ENCODE data around the gene GPR158. TPM values are rescaled to one million over a fixed set of nuclear protein-coding genes. Genes with fewer than 3 reads are reported as not detected.

Gene GPR158
- total RNA-seq, 1 experiment from 2014 or later: 0.07 TPM

- Histone ChIP-seq H3K27me3 (replicated peaks; ENCODE audit: control insufficient read depth, insufficient read depth, low read length) (no peaks in the 10 kb centered on the region), H3K9me3 (no peaks in the 10 kb centered on the region), H3K36me3 (ENCODE audit: control insufficient read depth, insufficient read depth, low read length) (no peaks in the 10 kb centered on the region), H3K4me3 (ENCODE audit: low read depth, low read length) (no peak overlapping the region), H3K4me1 (no peaks in the 10 kb centered on the region)
- BruUV-seq (replicated peaks): no TSS peak
- H3K27ac Mint-ChIP-seq (ENCODE audit: unreplicated experiment): no peak overlapping the region
- ChIA-PET CTCF (no interaction called here), POLR2A (no interaction called here)
- no peak overlapping the region for H3K4me3 Mint-ChIP-seq (ENCODE audit: unreplicated experiment)
- H3K36me3 Mint-ChIP-seq (ENCODE audit: insufficient read depth, unreplicated experiment): no peaks in the 10 kb centered on the region
- intact Hi-C loops (cut with micrococcal nuclease; ENCODE audit: unreplicated experiment): no loop called here
- no peak for TF ChIP-seq CTCF (IDR thresholded peaks at IDR 0.05; ENCODE audit: insufficient read depth in 1 of 2, low read depth in 1 of 2, low read length in 1 of 2, severe bottlenecking in 1 of 2, unreplicated experiment in 1 of 2)
- DNase-seq: no peak
- peaks cover 3% of the 10 kb centered on the region for H3K27me3 Mint-ChIP-seq (ENCODE audit: insufficient read depth, unreplicated experiment)
- H3K4me1 Mint-ChIP-seq (ENCODE audit: low read depth, unreplicated experiment): no peaks in the 10 kb centered on the region
- no peaks in the 10 kb centered on the region for H3K9me3 Mint-ChIP-seq (ENCODE audit: unreplicated experiment)
These were observed 122.7 kb downstream of the GPR158 start for GRCh38 chr10:25297466-25297865.

GRCh38 chr10:25300073-25300472 lies 125.3 kb downstream of the GPR158 start:
- no TSS peak for BruUV-seq (replicated peaks)
- H3K36me3 Mint-ChIP-seq (ENCODE audit: insufficient read depth, unreplicated experiment): no peaks in the 10 kb centered on the region
- Histone ChIP-seq H3K4me3 (ENCODE audit: low read depth, low read length) (no peak overlapping the region), H3K4me1 (no peaks in the 10 kb centered on the region), H3K9me3 (no peaks in the 10 kb centered on the region), H3K36me3 (ENCODE audit: control insufficient read depth, insufficient read depth, low read length) (no peaks in the 10 kb centered on the region), H3K27me3 (replicated peaks; ENCODE audit: control insufficient read depth, insufficient read depth, low read length) (no peaks in the 10 kb centered on the region)
- H3K9me3 Mint-ChIP-seq (ENCODE audit: unreplicated experiment): no peaks in the 10 kb centered on the region
- peaks cover 8% of the 10 kb centered on the region for H3K27me3 Mint-ChIP-seq (ENCODE audit: insufficient read depth, unreplicated experiment)
- H3K4me1 Mint-ChIP-seq (ENCODE audit: low read depth, unreplicated experiment): no peaks in the 10 kb centered on the region
- H3K27ac Mint-ChIP-seq (ENCODE audit: unreplicated experiment): no peak overlapping the region
- no peak for DNase-seq
- ChIA-PET CTCF (no interaction called here), POLR2A (no interaction called here)
- no peak for TF ChIP-seq CTCF (IDR thresholded peaks at IDR 0.05; ENCODE audit: insufficient read depth in 1 of 2, low read depth in 1 of 2, low read length in 1 of 2, severe bottlenecking in 1 of 2, unreplicated experiment in 1 of 2)
- intact Hi-C loops (cut with micrococcal nuclease; ENCODE audit: unreplicated experiment): no loop called here
- no peak overlapping the region for H3K4me3 Mint-ChIP-seq (ENCODE audit: unreplicated experiment)

GRCh38 chr10:25304606-25305005 lies 129.8 kb downstream of the GPR158 start:
- H3K36me3 Mint-ChIP-seq (ENCODE audit: insufficient read depth, unreplicated experiment): no peaks in the 10 kb centered on the region
- TF ChIP-seq CTCF (IDR thresholded peaks at IDR 0.05; ENCODE audit: insufficient read depth in 1 of 2, low read depth in 1 of 2, low read length in 1 of 2, severe bottlenecking in 1 of 2, unreplicated experiment in 1 of 2): no peak
- DNase-seq: no peak
- no TSS peak for BruUV-seq (replicated peaks)
- no peak overlapping the region for H3K4me3 ChIP-seq (ENCODE audit: low read depth, low read length)
- no peaks in the 10 kb centered on the region for H3K4me1 ChIP-seq
- H3K4me3 Mint-ChIP-seq (ENCODE audit: unreplicated experiment): no peak overlapping the region
- no peaks in the 10 kb centered on the region for H3K36me3 ChIP-seq (ENCODE audit: control insufficient read depth, insufficient read depth, low read length)
- peaks cover 8% of the 10 kb centered on the region for H3K27me3 Mint-ChIP-seq (ENCODE audit: insufficient read depth, unreplicated experiment)
- H3K9me3 ChIP-seq: 0 out of 2 replicates have a peak, but pooled peaks cover 3% of the 10 kb centered on the region
- no peaks in the 10 kb centered on the region for H3K27me3 ChIP-seq (replicated peaks; ENCODE audit: control insufficient read depth, insufficient read depth, low read length)
- ChIA-PET CTCF (no interaction called here), POLR2A (no interaction called here)
- no peak overlapping the region for H3K27ac Mint-ChIP-seq (ENCODE audit: unreplicated experiment)
- no peaks in the 10 kb centered on the region for H3K4me1 Mint-ChIP-seq (ENCODE audit: low read depth, unreplicated experiment)
- H3K9me3 Mint-ChIP-seq (ENCODE audit: unreplicated experiment): peaks cover 13% of the 10 kb centered on the region
- intact Hi-C loops (cut with micrococcal nuclease; ENCODE audit: unreplicated experiment): no loop called here

Measured in Caco-2 (cell line).